ENCODE results near the gene CCDC106. TPM values are rescaled to one million over a fixed set of nuclear protein-coding genes. Genes with fewer than 3 reads are reported as not detected.

Gene CCDC106
- total and polyA plus RNA-seq, 2 of the 4 experiments (the other 2 are of a cell fraction), result 2.3 to 13.6 TPM

GRCh38 chr19:55669418-55670279 is 21.6 kb downstream of the CCDC106 start:
- BruUV-seq (replicated peaks), result no TSS peak
- Histone ChIP-seq H3K4ac (ENCODE audit: low read depth, low read length) (no peak overlapping the region), H4K20me1 (ENCODE audit: insufficient read depth, low read length) (peaks cover 78% of the 10 kb centered on the region), H4K8ac (ENCODE audit: low read depth in 2 of 2, low read length in 2 of 2) (no peak overlapping the region), H3K4me3 (ENCODE audit: insufficient read depth, low read depth, low read length) (no peak overlapping the region), H4K91ac (ENCODE audit: insufficient read depth, low read depth, low read length) (no peak overlapping the region), H3K27ac (ENCODE audit: insufficient read depth, low read length) (no peak overlapping the region), H3K9me3 (ENCODE audit: control insufficient read depth, insufficient read depth, low read length) (no peaks in the 10 kb centered on the region), H2AFZ (replicated peaks; ENCODE audit: low read length, poor library complexity) (no peak overlapping the region), H3K56ac (ENCODE audit: extremely low read depth, insufficient read depth, low read length) (no peak overlapping the region), H3K18ac (ENCODE audit: low read depth, low read length) (no peak overlapping the region), H3K79me1 (ENCODE audit: low read depth in 1 of 2, low read length in 2 of 2) (peaks cover 19 to 53% of the 10 kb centered on the region in 2 experiments), H3K9ac (ENCODE audit: low read depth, low read length) (no peak overlapping the region), H3K36me3 (ENCODE audit: control insufficient read depth, insufficient read depth, low read length) (peaks cover 58% of the 10 kb centered on the region), H3K9me1 (ENCODE audit: insufficient read depth, low read length) (no peaks in the 10 kb centered on the region), H3K4me1 (ENCODE audit: control insufficient read depth, insufficient read depth, low read length) (0 out of 2 replicates have a peak, but pooled peaks cover 2% of the 10 kb centered on the region), H2BK15ac (ENCODE audit: low read depth, low read length) (no peak overlapping the region), H4K5ac (ENCODE audit: low read depth, low read length) (no peak overlapping the region), H2AK5ac (ENCODE audit: low read depth, low read length) (no peak overlapping the region), H2BK5ac (ENCODE audit: low read depth, low read length, poor library complexity, severe bottlenecking) (no peak overlapping the region), H3K14ac (replicated peaks; ENCODE audit: low read depth, low read length) (no peak overlapping the region), H3K4me2 (ENCODE audit: low read depth, low read length) (no peak overlapping the region), H3K23ac (ENCODE audit: low read depth, low read length) (no peak overlapping the region), H2AK9ac (replicated peaks; ENCODE audit: low read depth, low read length, poor library complexity) (peak overlapping the region; percentile 7), H2BK120ac (ENCODE audit: low read depth, low read length) (no peak overlapping the region), H3K27me3 (ENCODE audit: control insufficient read depth, insufficient read depth, low read length) (no peaks in the 10 kb centered on the region), H2BK20ac (ENCODE audit: low read depth, low read length) (no peak overlapping the region)
- dilution Hi-C loops (cut with HindIII; ENCODE audit: low sequenced_read_pairs, unreplicated experiment) (no loop called here), in situ Hi-C loops (cut with MboI; ENCODE audit: low sequenced_read_pairs) (loop anchor here (25.0 kb wide), 2 partner anchors 1207 to 1532 kb away; partner anchors contain the start of genes CDC42EP5, CNOT3 and LENG9), intact Hi-C loops (cut with micrococcal nuclease) (no loop called here)
- ATAC-seq (ENCODE audit: low read depth) (no peak), DNase-seq (no peak)
- POLR2A ChIA-PET (ENCODE audit: unreplicated experiment), result no interaction called here
- CTCF ChIA-PET, result no interaction called here
- 91 to 100% methylated on average over 3 to 11 of the region's 43 CpGs for WGBS, 2 experiments (ENCODE audit: extremely low coverage in 2 of 2, insufficient read length in 1 of 2)
- TF ChIP-seq FOS (IDR thresholded peaks at IDR 0.05; ENCODE audit: low read depth, low read length) (no peak), SMC3 (IDR thresholded peaks at IDR 0.05; ENCODE audit: low read depth, low read length) (no peak), POLR2A (IDR thresholded peaks at IDR 0.05; ENCODE audit: low read depth, low read length) (no peak), MXI1 (IDR thresholded peaks at IDR 0.05; ENCODE audit: borderline replicate concordance, low read depth, low read length) (no peak), RAD21 (IDR thresholded peaks at IDR 0.05; ENCODE audit: low read length) (no peak), RFX5 (IDR thresholded peaks at IDR 0.05; ENCODE audit: low read depth, low read length) (no peak), ELK1 (IDR thresholded peaks at IDR 0.05; ENCODE audit: borderline replicate concordance, low read depth, low read length) (no peak), RCOR1 (IDR thresholded peaks at IDR 0.05; ENCODE audit: insufficient replicate concordance, low read length) (no peak)

Data from IMR-90 (cell line).